ENCODE measurements around the gene SETD7.

Gene SETD7

DNA sequence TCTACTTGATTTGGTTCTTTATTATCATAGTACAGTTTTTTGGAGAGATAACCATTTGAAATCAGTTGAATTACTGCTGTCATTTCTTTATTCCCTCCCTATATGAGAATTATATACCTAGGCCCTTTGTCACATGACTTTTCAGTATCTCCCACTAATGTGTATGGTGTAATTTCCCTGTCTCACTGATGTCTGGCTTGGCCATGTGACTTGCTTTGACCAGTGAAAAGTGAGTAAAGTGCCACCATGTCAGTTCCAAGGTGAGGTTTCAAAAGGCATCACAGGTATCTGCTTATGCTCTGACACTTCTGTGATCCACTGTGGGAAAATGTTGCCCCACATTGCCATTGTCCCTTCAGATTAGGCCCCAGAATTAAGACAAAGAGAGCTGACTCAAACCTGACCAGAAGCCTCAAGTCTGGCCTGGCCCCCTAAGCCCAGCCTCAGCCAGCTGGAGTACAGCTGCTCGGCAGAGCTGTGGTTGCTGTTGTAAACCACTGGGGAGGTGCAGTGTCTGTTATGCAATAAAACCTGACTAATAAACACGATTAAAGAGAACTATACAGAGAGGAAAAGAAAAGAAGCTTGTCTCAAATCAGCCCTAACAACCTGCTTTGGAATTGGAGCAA is 27.5 kb downstream of the SETD7 start:
- H3K4me3 ChIP-seq (ENCODE audit: low read depth, low read length): no peak overlapping the region
- TF ChIP-seq, protein P1, sequence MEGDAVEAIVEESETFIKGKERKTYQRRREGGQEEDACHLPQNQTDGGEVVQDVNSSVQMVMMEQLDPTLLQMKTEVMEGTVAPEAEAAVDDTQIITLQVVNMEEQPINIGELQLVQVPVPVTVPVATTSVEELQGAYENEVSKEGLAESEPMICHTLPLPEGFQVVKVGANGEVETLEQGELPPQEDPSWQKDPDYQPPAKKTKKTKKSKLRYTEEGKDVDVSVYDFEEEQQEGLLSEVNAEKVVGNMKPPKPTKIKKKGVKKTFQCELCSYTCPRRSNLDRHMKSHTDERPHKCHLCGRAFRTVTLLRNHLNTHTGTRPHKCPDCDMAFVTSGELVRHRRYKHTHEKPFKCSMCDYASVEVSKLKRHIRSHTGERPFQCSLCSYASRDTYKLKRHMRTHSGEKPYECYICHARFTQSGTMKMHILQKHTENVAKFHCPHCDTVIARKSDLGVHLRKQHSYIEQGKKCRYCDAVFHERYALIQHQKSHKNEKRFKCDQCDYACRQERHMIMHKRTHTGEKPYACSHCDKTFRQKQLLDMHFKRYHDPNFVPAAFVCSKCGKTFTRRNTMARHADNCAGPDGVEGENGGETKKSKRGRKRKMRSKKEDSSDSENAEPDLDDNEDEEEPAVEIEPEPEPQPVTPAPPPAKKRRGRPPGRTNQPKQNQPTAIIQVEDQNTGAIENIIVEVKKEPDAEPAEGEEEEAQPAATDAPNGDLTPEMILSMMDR (IDR thresholded peaks at IDR 0.05; ENCODE audit: low read depth, low read length, missing control alignments): no peak
- DNase-seq (ENCODE audit: low read depth): peak; percentile 15

DNA sequence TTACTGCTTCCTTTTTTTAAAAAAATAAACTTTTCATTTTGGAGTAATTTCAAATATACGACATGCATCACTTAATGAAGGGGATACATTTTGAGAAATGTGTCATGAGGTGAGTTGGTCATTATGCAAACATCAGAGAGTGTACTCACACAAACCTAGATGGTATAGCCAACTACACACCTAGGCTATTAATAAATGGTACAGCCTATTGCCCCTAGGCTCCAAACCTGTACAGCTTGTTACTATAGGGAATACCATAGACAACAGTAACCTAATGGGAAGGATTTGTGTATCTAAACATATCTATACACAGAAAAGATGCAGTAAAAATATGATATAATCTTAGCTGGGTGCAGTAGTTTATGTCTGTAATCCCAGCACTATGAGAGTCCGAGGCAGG is 29.1 kb downstream of the SETD7 start:
- TF ChIP-seq, protein P1 (IDR thresholded peaks at IDR 0.05; ENCODE audit: low read depth, low read length, missing control alignments): no peak
- no peak overlapping the region for H3K4me3 ChIP-seq (ENCODE audit: low read depth, low read length)
- DNase-seq (ENCODE audit: low read depth): no peak

DNA sequence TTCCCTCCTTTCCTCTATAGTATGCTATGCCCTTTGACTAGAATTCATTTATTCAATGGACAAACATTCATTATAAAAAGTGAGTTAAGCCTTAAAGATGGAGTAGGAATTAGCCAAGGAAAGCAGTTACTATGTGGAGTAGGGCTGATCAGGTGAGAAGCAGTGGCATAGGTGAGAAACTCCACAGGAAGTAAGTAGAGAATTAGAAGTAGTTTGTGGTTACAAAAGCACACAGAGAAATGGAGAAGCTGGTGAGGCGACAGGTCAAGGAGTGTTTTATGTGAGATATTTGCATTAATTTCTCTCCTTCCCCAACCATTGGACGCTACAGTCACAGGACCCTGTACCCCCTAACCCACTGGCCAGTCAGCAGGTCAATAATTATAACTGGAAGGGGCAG is 30.6 kb downstream of the SETD7 start:
- DNase-seq (ENCODE audit: low read depth): peak; percentile 19
- TF ChIP-seq, protein P1 (IDR thresholded peaks at IDR 0.05; ENCODE audit: low read depth, low read length, missing control alignments): no peak
- no peak overlapping the region for H3K4me3 ChIP-seq (ENCODE audit: low read depth, low read length)

DNA sequence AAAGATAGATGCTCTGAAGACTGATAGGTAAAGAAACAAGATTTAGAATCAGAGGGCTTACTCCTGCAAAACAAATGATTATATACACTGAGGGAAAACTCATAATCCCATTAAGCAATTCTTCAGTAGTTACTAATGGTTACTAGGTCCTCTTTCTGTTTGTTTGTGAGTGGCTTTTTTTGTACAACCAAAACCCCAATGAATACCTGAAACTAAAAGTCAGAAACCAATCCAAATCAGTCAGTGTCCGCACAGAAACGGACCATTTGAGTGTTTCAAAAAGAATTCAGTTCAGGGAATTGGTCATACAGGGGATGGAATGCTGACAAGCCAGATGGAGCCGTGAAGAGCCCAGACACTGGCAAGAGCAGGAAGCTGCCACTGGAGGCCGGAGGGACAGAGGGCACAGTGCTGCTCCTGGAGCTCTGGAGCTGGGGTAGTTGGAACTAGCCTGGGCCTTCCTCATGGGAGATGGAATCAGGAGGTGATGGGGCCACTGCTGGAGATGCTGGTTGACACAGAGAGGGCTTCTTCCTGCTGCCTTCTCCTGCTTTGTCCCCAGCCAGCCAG is 31.9 kb downstream of the SETD7 start:
- H3K4me3 ChIP-seq (ENCODE audit: low read depth, low read length): no peak overlapping the region
- DNase-seq (ENCODE audit: low read depth): peak; percentile 24
- TF ChIP-seq, protein P1 (IDR thresholded peaks at IDR 0.05; ENCODE audit: low read depth, low read length, missing control alignments): no peak

DNA sequence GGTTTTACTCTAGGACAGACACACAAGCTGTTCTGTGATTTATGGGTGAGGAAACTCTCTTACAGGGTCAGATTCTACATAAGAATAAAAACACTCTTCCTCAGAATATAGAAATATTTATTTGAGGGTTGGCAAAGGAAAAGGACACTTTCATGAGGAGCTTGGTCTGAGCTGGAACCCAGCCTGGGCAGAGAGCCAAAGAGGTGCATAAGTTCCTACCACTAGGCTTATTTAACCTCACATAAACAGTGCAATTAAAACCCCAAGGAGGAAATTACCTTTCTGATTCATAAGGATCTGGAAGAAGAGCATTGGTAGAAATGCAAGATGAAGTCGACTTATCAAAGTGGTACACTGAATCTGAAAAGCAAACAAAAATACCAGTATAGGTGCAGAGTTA is 32.9 kb downstream of the SETD7 start:
- DNase-seq (ENCODE audit: low read depth): no peak
- TF ChIP-seq, protein P1 (IDR thresholded peaks at IDR 0.05; ENCODE audit: low read depth, low read length, missing control alignments): no peak

DNA sequence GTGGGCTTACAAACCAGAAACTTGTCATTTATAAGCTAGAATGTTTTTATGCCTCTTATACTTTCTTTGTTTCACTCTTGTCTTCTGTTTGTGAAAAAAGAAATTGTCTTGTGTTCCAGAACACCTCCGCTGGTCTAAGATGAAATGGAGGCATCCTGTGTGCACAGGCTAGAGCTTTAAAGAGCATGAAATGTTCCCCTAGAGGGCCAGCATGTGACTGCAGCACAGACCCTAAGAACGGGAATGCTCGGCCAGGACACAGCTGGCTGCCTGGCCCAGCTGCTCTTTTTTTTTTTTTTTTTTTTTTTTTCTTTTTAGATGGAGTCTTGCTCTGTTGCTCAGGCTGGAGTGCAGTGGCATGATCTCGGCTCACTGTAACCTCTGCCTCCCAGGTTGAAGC is 33.6 kb downstream of the SETD7 start:
- no peak for DNase-seq (ENCODE audit: low read depth)
- H3K4me3 ChIP-seq (ENCODE audit: low read depth, low read length): no peak overlapping the region
- TF ChIP-seq, protein P1 (IDR thresholded peaks at IDR 0.05; ENCODE audit: low read depth, low read length, missing control alignments): peak; percentile 26

More for the DNA sequence above, 32.9 kb downstream of the SETD7 start:
- no peak overlapping the region for H3K4me3 ChIP-seq (ENCODE audit: low read depth, low read length)

Data from GM12864 (cell line).